ENCODE data around the gene XIRP2.

GRCh38 chr2:167133614-167134013 is 245.3 kb downstream of the XIRP2 start:
- TF ChIP-seq POLR2A (IDR thresholded peaks at IDR 0.05; ENCODE audit: borderline replicate concordance, extremely low read depth, insufficient read depth, insufficient read length) (no peak), EZH2 (IDR thresholded peaks at IDR 0.05) (no peak), CTCF (IDR thresholded peaks at IDR 0.05 in 2 of 3, conservative IDR thresholded peaks at IDR 0.05 in 1 of 3; ENCODE audit: borderline replicate concordance in 1 of 3, insufficient read depth in 1 of 3, low read depth in 2 of 3, low read length in 2 of 3) (no peak), POLR2AphosphoS5 (IDR thresholded peaks at IDR 0.05; ENCODE audit: low read depth, low read length) (no peak), MAX (IDR thresholded peaks at IDR 0.05) (no peak), EGR1 (IDR thresholded peaks at IDR 0.05; ENCODE audit: low read depth) (no peak), REST (IDR thresholded peaks at IDR 0.05; ENCODE audit: low read depth) (no peak), ZFX (IDR thresholded peaks at IDR 0.05) (no peak), SRF (IDR thresholded peaks at IDR 0.05; ENCODE audit: low read depth) (no peak), RAD21 (IDR thresholded peaks at IDR 0.05; ENCODE audit: low read depth) (no peak), SIN3A (IDR thresholded peaks at IDR 0.05; ENCODE audit: low read depth) (no peak), EZH2phosphoT487 (IDR thresholded peaks at IDR 0.05; ENCODE audit: borderline replicate concordance) (no peak)
